Mammary epithelial cell (primary cell): ENCODE results near the gene TRIM68.

Experiments
- CTCF ChIP-seq, 2 donors: IDR thresholded peaks in 1 of 2; conservative IDR thresholded peaks in 1 of 2; 2 replicates each; pipeline ENCODE4 v1.5.1; 2011 to 2012; ENCODE audit warnings: inconsistent platforms in 2 of 2, low read length in 2 of 2, mild to moderate bottlenecking in 2 of 2, control low read depth in 1 of 2, low read depth in 1 of 2; ENCODE audit not compliant: insufficient read depth in 1 of 2; ENCODE audit errors: extremely low read depth in 1 of 2
- EZH2 ChIP-seq: IDR thresholded peaks from 2 replicates; pipeline ENCODE4 v1.6.1; 2012; ENCODE audit warnings: low read length, inconsistent platforms, borderline replicate concordance

DNA sequence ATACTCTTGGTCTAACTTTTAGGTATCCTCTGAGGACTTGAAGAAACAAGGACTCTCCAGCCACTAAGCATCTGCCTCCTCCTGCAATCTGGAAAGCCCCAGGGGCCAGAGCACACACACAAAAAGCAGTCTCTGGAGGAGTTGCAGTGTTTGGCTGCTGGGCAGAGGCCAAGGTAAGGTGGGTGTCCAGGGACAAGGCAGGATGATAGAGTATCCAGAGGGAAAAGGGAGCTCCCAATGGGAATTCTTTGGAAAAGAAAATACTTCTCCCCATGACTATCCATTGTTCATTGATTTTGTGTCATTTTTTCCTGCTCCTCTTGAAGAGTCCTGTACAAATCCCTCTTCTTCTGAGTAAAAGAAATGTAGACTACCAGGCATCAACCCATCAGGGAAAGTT, 26.6 kb downstream of the TRIM68 start, which contains the start of gene OR52I2:
- TF ChIP-seq CTCF (conservative IDR thresholded peaks at IDR 0.05 in 1 of 2, IDR thresholded peaks at IDR 0.05 in 1 of 2; ENCODE audit: extremely low read depth in 1 of 2, insufficient read depth in 1 of 2, low read depth in 1 of 2, low read length in 2 of 2), result no peak
- TF ChIP-seq EZH2, result no peak
